Right ventricle myocardium inferior (tissue), 1 donor: ENCODE results near the gene CTSW. TPM values are rescaled to one million over a fixed set of nuclear protein-coding genes. Genes with fewer than 3 reads are reported as not detected.

ENCODE experiments used
- ATAC-seq: fragments of 200-7000 bp; cut with Tn5 transposase; one replicate; pipeline ENCODE4 v1.9.1; 2020; ENCODE audit warnings: mild to moderate bottlenecking, moderate library complexity
- DNase-seq: peaks from one replicate; pipeline ENCODE4 v3.0.0; 2021; ENCODE audit errors: missing footprints
- intact Hi-C: fragments of 100-400 bp; cut with DNase I; formaldehyde crosslinking; loops from one replicate; pipeline ENCODE4 v1.11.0; 2022
- total RNA-seq: library from RNA; stranded (reverse); fragmentation: NEBNext Ultra II Directional; extraction: Animal tissue kit (Norgen Biotek cat#: 25700); gene quantifications from one replicate; pipeline ENCODE4 v1.2.1, GENCODE V29; 2021
- donor health status: DM: no; HTN: yes; CAD: no; lungs with severe emphysema.

Gene CTSW
- total RNA-seq, 1 donor from 2014 or later: 1.1 TPM

- ATAC-seq (no peak), DNase-seq (no peak)
- intact Hi-C loops: no loop called here
These were observed 13.2 kb downstream of the CTSW start for GRCh38 chr11:65892661-65893317.

- no peak for DNase-seq
- intact Hi-C loops: no loop called here
- ATAC-seq: no peak
These were observed 14.5 kb downstream of the CTSW start for GRCh38 chr11:65894034-65894591.

GRCh38 chr11:65895482-65895981 lies 15.9 kb downstream of the CTSW start:
- intact Hi-C loops: no loop called here
- no peak for ATAC-seq
- no peak for DNase-seq

- DNase-seq: no peak
- intact Hi-C loops: no loop called here
- no peak for ATAC-seq
These were observed 16.7 kb downstream of the CTSW start for GRCh38 chr11:65896034-65896999.

- intact Hi-C loops: no loop called here
- DNase-seq (no peak), ATAC-seq (no peak)
These were observed 17.4 kb downstream of the CTSW start for GRCh38 chr11:65897020-65897471.

- DNase-seq: no peak
- no peak for ATAC-seq
- intact Hi-C loops: no loop called here
These were observed 19.2 kb downstream of the CTSW start for GRCh38 chr11:65898656-65899355.

- intact Hi-C loops: no loop called here
- no peak for ATAC-seq
- DNase-seq: peak; percentile 83
These were observed 19.9 kb downstream of the CTSW start for GRCh38 chr11:65899356-65900124.

GRCh38 chr11:65900125-65900898 lies 20.7 kb downstream of the CTSW start, which contains the start of gene FOSL1:
Gene FOSL1 (minus strand): TSS chr11:65900388. CDS start chr11:65900339, 49 bp downstream.
- peak; percentile 91 for DNase-seq
- intact Hi-C loops: no loop called here
- ATAC-seq: peak; percentile 90

- ATAC-seq (no peak), DNase-seq (no peak)
- intact Hi-C loops: no loop called here
These were observed 21.2 kb downstream of the CTSW start for GRCh38 chr11:65900899-65901180.

- intact Hi-C loops: no loop called here
- no peak for DNase-seq
- ATAC-seq: no peak
These were observed 23.4 kb downstream of the CTSW start for GRCh38 chr11:65903068-65903481.

- DNase-seq (no peak), ATAC-seq (no peak)
- intact Hi-C loops: no loop called here
These were observed 24.1 kb downstream of the CTSW start for GRCh38 chr11:65903715-65904114.

GRCh38 chr11:65906602-65907001 lies 27.0 kb downstream of the CTSW start:
- no peak for DNase-seq
- intact Hi-C loops: no loop called here
- ATAC-seq: no peak

GRCh38 chr11:65907878-65908277 lies 28.2 kb downstream of the CTSW start:
- ATAC-seq (no peak), DNase-seq (peak; percentile 22)
- intact Hi-C loops: no loop called here

- ATAC-seq (peak; percentile 37), DNase-seq (no peak)
- intact Hi-C loops: no loop called here
These were observed 32.3 kb downstream of the CTSW start for GRCh38 chr11:65911682-65912568.

GRCh38 chr11:65912845-65913244 lies 33.2 kb downstream of the CTSW start:
- DNase-seq: no peak
- intact Hi-C loops: no loop called here
- no peak for ATAC-seq

- DNase-seq (no peak), ATAC-seq (no peak)
- intact Hi-C loops: no loop called here
These were observed 35.6 kb downstream of the CTSW start for GRCh38 chr11:65915101-65915820.
